ENCODE data around the gene SYNE4.

DNA sequence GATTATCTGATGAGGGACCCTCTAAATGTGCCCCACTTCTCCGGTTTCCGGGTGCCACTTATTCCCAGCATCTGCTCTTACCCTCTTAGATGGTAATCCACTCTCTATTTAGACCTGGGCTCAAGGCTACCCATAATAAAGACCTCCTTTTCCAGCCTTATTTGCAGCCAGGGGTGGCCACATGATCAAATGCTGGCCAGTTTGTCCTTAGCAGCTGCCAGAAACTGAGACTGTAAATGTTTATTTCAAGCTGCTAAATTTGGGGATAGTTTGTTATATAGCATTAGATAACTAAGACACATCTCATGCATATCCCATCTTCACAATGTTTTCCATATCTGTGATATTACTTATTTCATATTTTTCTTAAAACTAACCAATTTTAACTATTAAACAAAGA lies 35.3 kb upstream of the SYNE4 start:
- TF ChIP-seq CTCF (conservative IDR thresholded peaks at IDR 0.05 in 1 of 2, IDR thresholded peaks at IDR 0.05 in 1 of 2; ENCODE audit: low read depth in 1 of 2, low read length in 2 of 2) (no peak), EZH2 (IDR thresholded peaks at IDR 0.05; ENCODE audit: low read length, missing control alignments) (no peak)

Measured in fibroblast of lung (primary cell).